ENCODE data around the gene TINAG. TPM values are rescaled to one million over a fixed set of nuclear protein-coding genes. Genes with fewer than 3 reads are reported as not detected.

TINAG gene
- total and polyA plus RNA-seq, 2 of the 13 experiments (the other 11 are each of a cell fraction or from before 2014, with no cell fraction given), result 0.08 to 0.15 TPM

DNA sequence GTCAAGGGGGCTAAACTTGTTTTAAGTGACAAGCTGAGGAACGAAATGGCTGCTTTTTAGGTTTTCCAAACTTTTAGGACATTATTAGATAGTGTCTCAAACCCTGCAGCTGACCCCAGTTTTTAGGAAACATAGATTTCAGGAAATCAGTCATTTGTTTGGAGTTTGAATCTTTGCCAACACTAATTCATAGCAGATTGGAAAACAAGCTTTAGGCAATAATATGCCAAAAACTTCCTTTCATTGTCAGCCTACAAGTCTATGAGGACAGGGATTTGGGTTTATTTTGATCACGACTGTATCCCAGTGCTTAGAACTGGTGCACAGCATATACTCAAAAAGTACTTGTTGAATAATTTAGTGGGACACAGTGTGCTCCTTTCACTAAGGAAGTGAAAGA lies 123.2 kb downstream of the TINAG start:
- in situ Hi-C loops (cut with HindIII; ENCODE audit: extremely low pct_ligation_motif_present, low pct_unique_long_range_greater_than_20kb) (no loop called here), intact Hi-C loops (cut with micrococcal nuclease; ENCODE audit: unreplicated experiment) (no loop called here)
- no peaks in the 10 kb centered on the region for H4K20me1 ChIP-seq (ENCODE audit: insufficient read depth, low read length)
- H3K4me1 ChIP-seq (ENCODE audit: insufficient read depth, low read length), result no peaks in the 10 kb centered on the region
- no peak overlapping the region for H3K27ac ChIP-seq (ENCODE audit: extremely low read length, insufficient read depth, low read length)
- DNase-seq (ENCODE audit: low spot score) (no peak), ATAC-seq (no peak), FAIRE-seq (no peak)
- no TSS peak for BruUV-seq (replicated peaks)
- H3K4me3 ChIP-seq (replicated peaks in 1 of 3; ENCODE audit: insufficient read depth in 1 of 3, low read depth in 2 of 3, low read length in 3 of 3), result no peak overlapping the region
- ChIA-PET CTCF (ENCODE audit: low intra/inter-chr PET ratio, low total read pairs) (no interaction called here), POLR2A (no interaction called here)
- H3K9me3 ChIP-seq (ENCODE audit: low read length), result no peaks in the 10 kb centered on the region
- no peak overlapping the region for H3K4me2 ChIP-seq (ENCODE audit: low read depth, low read length)
- H3K36me3 ChIP-seq (replicated peaks in 1 of 2; ENCODE audit: control insufficient read depth in 1 of 2, insufficient read depth in 2 of 2, low read length in 2 of 2), result no peaks in the 10 kb centered on the region
- 0% methylated on average over 2 of the region's 2 CpGs for WGBS (ENCODE audit: low lambda C conversion rate)
- no peak overlapping the region for H3K9ac ChIP-seq (ENCODE audit: insufficient read depth, low read depth, low read length)
- no peak overlapping the region for H2AFZ ChIP-seq (ENCODE audit: low read length)
- H3K27me3 ChIP-seq (ENCODE audit: control insufficient read depth in 1 of 2, insufficient read depth in 2 of 2, low read length in 2 of 2), result no peaks in the 10 kb centered on the region; a peak in 1 of 5 replicates
- H3K79me2 ChIP-seq (ENCODE audit: insufficient read depth, low read length), result no peaks in the 10 kb centered on the region
- TF ChIP-seq REPIN1 (CRISPR knock-in tag; IDR thresholded peaks at IDR 0.05; ENCODE audit: borderline replicate concordance, low read depth) (no peak), HMGA1 (CRISPR knock-in tag; conservative IDR thresholded peaks at IDR 0.05) (no peak), NFYB (CRISPR knock-in tag; IDR thresholded peaks at IDR 0.05) (no peak), ZFP36 (IDR thresholded peaks at IDR 0.05; ENCODE audit: borderline replicate concordance, low read depth, low read length, partially characterized antibody) (no peak), KAT7 (CRISPR knock-in tag; IDR thresholded peaks at IDR 0.05; ENCODE audit: borderline replicate concordance) (no peak), ZNF136 (CRISPR knock-in tag; IDR thresholded peaks at IDR 0.05; ENCODE audit: low read depth) (no peak)
- TF ChIP-seq, protein P1, sequence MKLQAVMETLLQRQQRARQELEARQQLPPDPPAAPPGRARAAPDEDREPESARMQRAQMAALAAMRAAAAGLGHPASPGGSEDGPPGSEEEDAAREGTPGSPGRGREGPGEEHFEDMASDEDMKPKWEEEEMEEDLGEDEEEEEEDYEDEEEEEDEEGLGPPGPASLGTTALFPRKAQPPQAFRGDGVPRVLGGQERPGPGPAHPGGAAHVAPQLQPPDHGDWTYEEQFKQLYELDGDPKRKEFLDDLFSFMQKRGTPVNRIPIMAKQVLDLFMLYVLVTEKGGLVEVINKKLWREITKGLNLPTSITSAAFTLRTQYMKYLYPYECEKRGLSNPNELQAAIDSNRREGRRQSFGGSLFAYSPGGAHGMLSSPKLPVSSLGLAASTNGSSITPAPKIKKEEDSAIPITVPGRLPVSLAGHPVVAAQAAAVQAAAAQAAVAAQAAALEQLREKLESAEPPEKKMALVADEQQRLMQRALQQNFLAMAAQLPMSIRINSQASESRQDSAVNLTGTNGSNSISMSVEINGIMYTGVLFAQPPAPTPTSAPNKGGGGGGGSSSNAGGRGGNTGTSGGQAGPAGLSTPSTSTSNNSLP (IDR thresholded peaks at IDR 0.05; ENCODE audit: low read depth, low read length), result no peak

Other genes with a start within 250 kb of the TINAG start
- gene MLIP, start 197.0 kb upstream of the TINAG start, total RNA-seq (2016; rRNA removed; fragmentation: Illumina TruSeq; extraction: Trizol), result 0.33 TPM in 1 of 2 replicates, not detected in the other
- gene MLIP, start 197.0 kb upstream of the TINAG start, polyA plus RNA-seq (2011; rRNA removed), result 0.08 TPM in 1 of 2 replicates, not detected in the other